Parathyroid adenoma (tissue), 2 donors: ENCODE measurements around the gene STMP1.
"Not testable (repeated sequence)": the region's sequence is repeated elsewhere in the genome, so short reads cannot be mapped to it uniquely, and the experiment has no call there.

Source experiments
- H2AFZ ChIP-seq: fragments of 300-600 bp; sonication (generic); one replicate; pipeline ENCODE4 v1.7.0; 2017; ENCODE audit warnings: antibody characterized with exemption, mild to moderate bottlenecking
- H3K27ac ChIP-seq: fragments of 300-600 bp; sonication (generic); one replicate; pipeline ENCODE4 v1.7.0; 2017
- H3K27me3 ChIP-seq: fragments of 300-600 bp; sonication (generic); one replicate; pipeline ENCODE4 v1.7.0; 2017; ENCODE audit warnings: low read length; ENCODE audit not compliant: control insufficient read depth, insufficient read depth
- H3K36me3 ChIP-seq: fragments of 300-600 bp; sonication (generic); one replicate; pipeline ENCODE4 v1.7.0; 2017; ENCODE audit warnings: low read length; ENCODE audit not compliant: control insufficient read depth, insufficient read depth
- H3K4me1 ChIP-seq: fragments of 300-600 bp; sonication (generic); one replicate; pipeline ENCODE4 v1.7.0; 2017; ENCODE audit warnings: control low read depth
- H3K4me2 ChIP-seq: fragments of 300-600 bp; sonication (generic); one replicate; pipeline ENCODE4 v1.7.0; 2017; ENCODE audit warnings: low read length
- H3K4me3 ChIP-seq: fragments of 300-600 bp; sonication (generic); one replicate; pipeline ENCODE4 v1.7.0; 2017; ENCODE audit warnings: low read depth, low read length
- H3K79me2 ChIP-seq: fragments of 300-600 bp; sonication (generic); one replicate; pipeline ENCODE4 v1.7.0; 2017; ENCODE audit warnings: control low read depth
- H3K9ac ChIP-seq: fragments of 300-600 bp; sonication (generic); one replicate; pipeline ENCODE4 v1.7.0; 2017; ENCODE audit warnings: mild to moderate bottlenecking
- H3K9me3 ChIP-seq: fragments of 300-600 bp; sonication (generic); one replicate; pipeline ENCODE4 v1.7.0; 2017; ENCODE audit warnings: low read length; ENCODE audit not compliant: control insufficient read depth
- CTCF ChIP-seq: fragments of 300-600 bp; sonication (generic); IDR thresholded peaks from one replicate; pipeline ENCODE4 v1.7.0; 2017; ENCODE audit warnings: antibody characterized with exemption, mild to moderate bottlenecking
- donor health status: primary hyperparathyroidism.

Gene STMP1

GRCh38 chr7:135620980-135621850, 41.1 kb upstream of the STMP1 start:
- Histone ChIP-seq H3K36me3 (no peaks in the 10 kb centered on the region), H3K9me3 (no peaks in the 10 kb centered on the region), H3K4me3 (no peak overlapping the region), H3K79me2 (no peaks in the 10 kb centered on the region), H3K9ac (no peak overlapping the region), H3K27me3 (no peaks in the 10 kb centered on the region), H3K4me2 (no peak overlapping the region), H2AFZ (no peak overlapping the region), H3K27ac (no peak overlapping the region), H3K4me1 (no peaks in the 10 kb centered on the region)
- TF ChIP-seq CTCF: peak; percentile 84

GRCh38 chr7:135634191-135634878, 28.0 kb upstream of the STMP1 start:
- H3K36me3 ChIP-seq: no peaks in the 10 kb centered on the region
- no peaks in the 10 kb centered on the region for H3K9me3 ChIP-seq
- H2AFZ ChIP-seq: no peak overlapping the region

GRCh38 chr7:135639690-135640089, 22.6 kb upstream of the STMP1 start:
- H3K9ac ChIP-seq, H3K79me2 ChIP-seq, H3K27me3 ChIP-seq, H3K9me3 ChIP-seq, H3K36me3 ChIP-seq, H3K4me3 ChIP-seq, H3K4me1 ChIP-seq, H3K4me2 ChIP-seq, H2AFZ ChIP-seq, H3K27ac ChIP-seq: not testable (repeated sequence)

More at GRCh38 chr7:135634191-135634878, 28.0 kb upstream of the STMP1 start:
- H3K4me3 ChIP-seq: no peak overlapping the region
- H3K4me1 ChIP-seq: no peaks in the 10 kb centered on the region
- no peak overlapping the region for H3K27ac ChIP-seq
- TF ChIP-seq CTCF: no peak
- H3K79me2 ChIP-seq: no peaks in the 10 kb centered on the region
- H3K27me3 ChIP-seq: no peaks in the 10 kb centered on the region
- H3K9ac ChIP-seq: no peak overlapping the region
- no peak overlapping the region for H3K4me2 ChIP-seq

- Histone ChIP-seq H3K9ac (no peak overlapping the region), H3K9me3 (no peaks in the 10 kb centered on the region), H3K27ac (no peak overlapping the region), H3K4me2 (no peak overlapping the region), H3K27me3 (no peaks in the 10 kb centered on the region), H3K4me1 (peaks cover 5% of the 10 kb centered on the region), H3K79me2 (no peaks in the 10 kb centered on the region), H3K36me3 (no peaks in the 10 kb centered on the region), H2AFZ (no peak overlapping the region), H3K4me3 (no peak overlapping the region)
- no peak for TF ChIP-seq CTCF
These were observed 18.2 kb upstream of the STMP1 start for GRCh38 chr7:135644154-135644553.

- Histone ChIP-seq H3K36me3 (no peaks in the 10 kb centered on the region), H3K27ac (peak overlapping the region; percentile 29), H3K9ac (no peak overlapping the region), H3K27me3 (no peaks in the 10 kb centered on the region), H2AFZ (peak overlapping the region; percentile 33), H3K79me2 (no peaks in the 10 kb centered on the region), H3K9me3 (no peaks in the 10 kb centered on the region), H3K4me3 (no peak overlapping the region), H3K4me1 (peaks cover 5% of the 10 kb centered on the region), H3K4me2 (no peak overlapping the region)
- no peak for TF ChIP-seq CTCF
These were observed 17.6 kb upstream of the STMP1 start for GRCh38 chr7:135644729-135645128.
